ENCODE data around the gene SPATC1L. TPM values are rescaled to one million over a fixed set of nuclear protein-coding genes. Genes with fewer than 3 reads are reported as not detected.

SPATC1L gene
- total RNA-seq, 1 donor from 2014 or later = 25.3 TPM

DNA sequence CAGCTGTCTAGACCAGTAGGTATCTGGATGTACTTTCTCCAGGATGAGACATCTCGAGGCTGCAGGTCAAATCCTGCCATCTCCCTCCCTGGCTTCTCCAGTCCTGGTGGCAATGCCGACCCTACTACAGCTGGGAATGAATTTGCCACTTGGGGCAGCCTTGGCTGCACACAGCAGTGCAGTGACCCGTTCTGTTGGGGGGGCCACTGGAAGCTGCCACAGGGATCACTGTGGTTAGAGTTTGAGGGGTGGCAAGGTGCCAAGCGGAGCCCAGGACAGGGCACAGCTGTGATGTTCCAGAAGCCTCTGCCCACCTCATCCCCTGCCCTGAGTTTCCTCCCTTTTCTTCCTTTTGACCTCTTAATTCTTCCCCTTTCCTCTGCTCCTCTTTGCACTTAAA lies 69.3 kb downstream of the SPATC1L start:
- H3K36me3 Mint-ChIP-seq (ENCODE audit: low read depth, unreplicated experiment) = peaks cover 33% of the 10 kb centered on the region

DNA sequence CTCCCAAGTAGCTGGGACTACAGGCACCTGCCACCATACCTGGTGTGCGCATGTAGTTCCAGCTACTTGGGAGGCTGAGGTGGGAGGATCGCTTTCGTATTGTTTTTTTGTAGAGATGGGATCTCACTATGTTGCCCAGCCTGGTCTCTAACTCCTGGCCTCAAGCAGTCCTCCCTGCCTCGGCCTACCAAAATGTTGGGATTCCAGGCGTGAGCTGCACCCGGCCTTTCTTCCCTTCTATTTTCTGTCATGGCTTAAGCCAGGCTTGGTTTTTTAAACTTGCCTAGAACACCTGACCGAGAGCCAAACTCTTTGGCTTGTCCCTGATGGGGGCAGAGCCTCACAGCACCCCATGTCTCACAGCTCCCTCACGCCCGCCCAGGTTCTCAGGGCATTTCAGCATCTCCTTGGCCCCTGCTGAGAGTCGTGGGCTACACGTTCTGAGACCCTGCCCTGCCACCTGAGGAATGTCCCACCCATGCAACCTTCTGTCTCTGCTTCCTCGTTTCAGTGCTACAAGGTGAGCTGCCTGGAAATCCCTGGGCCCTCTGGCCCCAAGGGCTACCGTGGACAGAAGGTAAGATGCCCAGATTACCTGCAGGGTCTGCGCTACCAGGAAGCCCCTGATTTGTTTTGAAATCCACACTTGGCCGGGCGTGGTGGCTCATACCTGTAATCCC lies 70.6 kb downstream of the SPATC1L start:
- peaks cover 1% of the 10 kb centered on the region for H3K27me3 Mint-ChIP-seq (ENCODE audit: unreplicated experiment)
- no peak overlapping the region for H3K4me3 Mint-ChIP-seq (ENCODE audit: unreplicated experiment)
- H3K27ac Mint-ChIP-seq (ENCODE audit: unreplicated experiment) = no peak overlapping the region
- H3K4me1 Mint-ChIP-seq (ENCODE audit: unreplicated experiment) = no peaks in the 10 kb centered on the region
- no peak for TF ChIP-seq CTCF (IDR thresholded peaks at IDR 0.05; ENCODE audit: unreplicated experiment)
- H3K36me3 Mint-ChIP-seq (ENCODE audit: low read depth, unreplicated experiment) = peaks cover 33% of the 10 kb centered on the region
- no peak for DNase-seq (ENCODE audit: low spot score)
- H3K9me3 Mint-ChIP-seq (ENCODE audit: unreplicated experiment) = no peaks in the 10 kb centered on the region

More for the DNA sequence above, 69.3 kb downstream of the SPATC1L start:
- Mint-ChIP-seq H3K27me3 (ENCODE audit: unreplicated experiment) (no peaks in the 10 kb centered on the region), H3K4me1 (ENCODE audit: unreplicated experiment) (no peaks in the 10 kb centered on the region), H3K27ac (ENCODE audit: unreplicated experiment) (no peak overlapping the region), H3K9me3 (ENCODE audit: unreplicated experiment) (no peaks in the 10 kb centered on the region), H3K4me3 (ENCODE audit: unreplicated experiment) (no peak overlapping the region)
- no peak for TF ChIP-seq CTCF (IDR thresholded peaks at IDR 0.05; ENCODE audit: unreplicated experiment)
- no peak for DNase-seq (ENCODE audit: low spot score)

- H3K27ac Mint-ChIP-seq (ENCODE audit: unreplicated experiment) = no peak overlapping the region
- H3K9me3 Mint-ChIP-seq (ENCODE audit: unreplicated experiment) = peaks cover under 1% of the 10 kb centered on the region
- peaks cover 5% of the 10 kb centered on the region for H3K27me3 Mint-ChIP-seq (ENCODE audit: unreplicated experiment)
- H3K4me1 Mint-ChIP-seq (ENCODE audit: unreplicated experiment) = no peaks in the 10 kb centered on the region
- no peak for DNase-seq (ENCODE audit: low spot score)
- peaks cover 34% of the 10 kb centered on the region for H3K36me3 Mint-ChIP-seq (ENCODE audit: low read depth, unreplicated experiment)
- peak overlapping the region; percentile 59 for H3K4me3 Mint-ChIP-seq (ENCODE audit: unreplicated experiment)
- no peak for TF ChIP-seq CTCF (IDR thresholded peaks at IDR 0.05; ENCODE audit: unreplicated experiment)
Observed at GRCh38 chr21:46112725-46113215, 71.5 kb downstream of the SPATC1L start.

GRCh38 chr21:46111857-46112724 lies 72.2 kb downstream of the SPATC1L start:
- H3K36me3 Mint-ChIP-seq (ENCODE audit: low read depth, unreplicated experiment) = peaks cover 41% of the 10 kb centered on the region
- H3K9me3 Mint-ChIP-seq (ENCODE audit: unreplicated experiment) = peaks cover 3% of the 10 kb centered on the region
- H3K4me3 Mint-ChIP-seq (ENCODE audit: unreplicated experiment) = no peak overlapping the region
- H3K4me1 Mint-ChIP-seq (ENCODE audit: unreplicated experiment) = no peaks in the 10 kb centered on the region
- H3K27me3 Mint-ChIP-seq (ENCODE audit: unreplicated experiment) = peaks cover 5% of the 10 kb centered on the region
- H3K27ac Mint-ChIP-seq (ENCODE audit: unreplicated experiment) = no peak overlapping the region
- TF ChIP-seq CTCF (IDR thresholded peaks at IDR 0.05; ENCODE audit: unreplicated experiment) = no peak
- peak; percentile 3 for DNase-seq (ENCODE audit: low spot score)
